T-helper 22 cell (primary cell): ENCODE data around the gene ME3.

Source experiments
- DNase-seq: peaks from one replicate; pipeline ENCODE4 v3.0.0-alpha.2; 2020; ENCODE audit warnings: low read depth

Gene ME3

GRCh38 chr11:86692746-86693145 lies 20.3 kb upstream of the ME3 start:
- no peak for DNase-seq

- DNase-seq = no peak
Measured at GRCh38 chr11:86692317-86692716, 19.9 kb upstream of the ME3 start.

- DNase-seq = no peak
Measured at GRCh38 chr11:86688398-86689179, 16.2 kb upstream of the ME3 start.

GRCh38 chr11:86687185-86687778 lies 14.9 kb upstream of the ME3 start:
- DNase-seq = no peak

GRCh38 chr11:86686531-86686930 lies 14.1 kb upstream of the ME3 start:
- no peak for DNase-seq

- no peak for DNase-seq
Measured at GRCh38 chr11:86681483-86681756, 9.0 kb upstream of the ME3 start.

- DNase-seq = no peak
Measured at GRCh38 chr11:86680716-86681482, 8.5 kb upstream of the ME3 start.

- no peak for DNase-seq
Measured at GRCh38 chr11:86678823-86679222, 6.4 kb upstream of the ME3 start.

- no peak for DNase-seq
Measured at GRCh38 chr11:86678296-86678695, 5.9 kb upstream of the ME3 start.

GRCh38 chr11:86676533-86677154 lies 4.2 kb upstream of the ME3 start:
- no peak for DNase-seq

GRCh38 chr11:86676010-86676409 lies 3.6 kb upstream of the ME3 start:
- no peak for DNase-seq

GRCh38 chr11:86675017-86675416 lies 2.6 kb upstream of the ME3 start:
- DNase-seq = no peak

- DNase-seq = no peak
Measured at GRCh38 chr11:86673872-86674750, 1.7 kb upstream of the ME3 start.

- no peak for DNase-seq
Measured at GRCh38 chr11:86673055-86673843, 833 bp upstream of the ME3 start.

GRCh38 chr11:86671531-86672006 lies 847 bp downstream of the ME3 start:
- DNase-seq = no peak

- no peak for DNase-seq
Measured at GRCh38 chr11:86670911-86671310, 1.5 kb downstream of the ME3 start.

- DNase-seq = no peak
Measured at GRCh38 chr11:86670181-86670580, 2.2 kb downstream of the ME3 start.

GRCh38 chr11:86669424-86669823 lies 3.0 kb downstream of the ME3 start:
- no peak for DNase-seq

GRCh38 chr11:86668929-86669328 lies 3.5 kb downstream of the ME3 start:
- no peak for DNase-seq

GRCh38 chr11:86666193-86666592 lies 6.2 kb downstream of the ME3 start:
- DNase-seq = no peak

GRCh38 chr11:86664930-86665329 lies 7.5 kb downstream of the ME3 start:
- DNase-seq = no peak
